ENCODE results near the gene IL15.
"Not testable (repeated sequence)": the region's sequence is repeated elsewhere in the genome, so short reads cannot be mapped to it uniquely, and the experiment has no call there.

The IL15 gene

GRCh38 chr4:141636082-141636770 is at the start of gene IL15:
TSS of gene IL15 (plus strand) at chr4:141636583. CDS start at chr4:141719465, 82,882 bp downstream.
- DNase-seq (ENCODE audit: low spot score): peak; percentile 90

GRCh38 chr4:141587897-141588296 is 48.5 kb upstream of the IL15 start:
- DNase-seq (ENCODE audit: low spot score): peak; percentile 16

GRCh38 chr4:141595531-141595930 is 40.9 kb upstream of the IL15 start:
- DNase-seq (ENCODE audit: low spot score): no peak

GRCh38 chr4:141599853-141600252 is 36.5 kb upstream of the IL15 start:
- DNase-seq (ENCODE audit: low spot score): no peak

GRCh38 chr4:141604683-141605082 is 31.7 kb upstream of the IL15 start:
- not testable (repeated sequence) for DNase-seq (ENCODE audit: low spot score)

GRCh38 chr4:141605425-141605856 is 30.9 kb upstream of the IL15 start:
- DNase-seq (ENCODE audit: low spot score): no peak

GRCh38 chr4:141609243-141609642 is 27.1 kb upstream of the IL15 start:
- DNase-seq (ENCODE audit: low spot score): peak; percentile 8

- DNase-seq (ENCODE audit: low spot score): no peak
These were observed 26.0 kb upstream of the IL15 start for GRCh38 chr4:141610365-141610764.

GRCh38 chr4:141614878-141615586 is 21.4 kb upstream of the IL15 start:
- DNase-seq (ENCODE audit: low spot score): no peak

GRCh38 chr4:141615587-141615918 is 20.8 kb upstream of the IL15 start:
- not testable (repeated sequence) for DNase-seq (ENCODE audit: low spot score)

- DNase-seq (ENCODE audit: low spot score): no peak
These were observed 15.7 kb upstream of the IL15 start for GRCh38 chr4:141620715-141621114.

GRCh38 chr4:141625023-141625422 is 11.4 kb upstream of the IL15 start:
- DNase-seq (ENCODE audit: low spot score): no peak

- no peak for DNase-seq (ENCODE audit: low spot score)
These were observed 5.5 kb upstream of the IL15 start for GRCh38 chr4:141630854-141631253.

- no peak for DNase-seq (ENCODE audit: low spot score)
These were observed 674 bp upstream of the IL15 start for GRCh38 chr4:141635736-141636081.

- peak; percentile 72 for DNase-seq (ENCODE audit: low spot score)
These were observed 533 bp downstream of the IL15 start for GRCh38 chr4:141636771-141637460.

- DNase-seq (ENCODE audit: low spot score): no peak
These were observed 1.2 kb downstream of the IL15 start for GRCh38 chr4:141637565-141637964.

GRCh38 chr4:141638230-141638629 is 1.8 kb downstream of the IL15 start:
- DNase-seq (ENCODE audit: low spot score): no peak

- DNase-seq (ENCODE audit: low spot score): no peak
These were observed 4.3 kb downstream of the IL15 start for GRCh38 chr4:141640696-141641095.

GRCh38 chr4:141642063-141642462 is 5.7 kb downstream of the IL15 start:
- no peak for DNase-seq (ENCODE audit: low spot score)

- DNase-seq (ENCODE audit: low spot score): peak; percentile 58
These were observed 6.3 kb downstream of the IL15 start for GRCh38 chr4:141642711-141643110.

GRCh38 chr4:141643557-141643956 is 7.2 kb downstream of the IL15 start:
- peak; percentile 95 for DNase-seq (ENCODE audit: low spot score)

- DNase-seq (ENCODE audit: low spot score): peak; percentile 98
These were observed 9.4 kb downstream of the IL15 start for GRCh38 chr4:141645611-141646340.
